Muscle of arm (tissue), 12 donors: ENCODE results near the gene SGCA. TPM values are rescaled to one million over a fixed set of nuclear protein-coding genes. Genes with fewer than 3 reads are reported as not detected.
A peak's percentile ranks its signal among the peaks of the same experiment; 100 is the strongest.

Experiments used
- DNase-seq: peaks from one replicate; pipeline ENCODE4 v3.0.0-alpha.2; 2013
- polyA plus RNA-seq, 12 donors: library from polyadenylated mRNA; unstranded; fragments of 120-200 nt; gene quantifications; one replicate each; pipeline ENCODE4 v1.2.1, GENCODE V29; 2013; ENCODE audit not compliant: insufficient read length in 12 of 12

SGCA gene
- polyA plus RNA-seq, 12 donors: 116 to 379 (median 260) TPM; not detected in 1

DNA sequence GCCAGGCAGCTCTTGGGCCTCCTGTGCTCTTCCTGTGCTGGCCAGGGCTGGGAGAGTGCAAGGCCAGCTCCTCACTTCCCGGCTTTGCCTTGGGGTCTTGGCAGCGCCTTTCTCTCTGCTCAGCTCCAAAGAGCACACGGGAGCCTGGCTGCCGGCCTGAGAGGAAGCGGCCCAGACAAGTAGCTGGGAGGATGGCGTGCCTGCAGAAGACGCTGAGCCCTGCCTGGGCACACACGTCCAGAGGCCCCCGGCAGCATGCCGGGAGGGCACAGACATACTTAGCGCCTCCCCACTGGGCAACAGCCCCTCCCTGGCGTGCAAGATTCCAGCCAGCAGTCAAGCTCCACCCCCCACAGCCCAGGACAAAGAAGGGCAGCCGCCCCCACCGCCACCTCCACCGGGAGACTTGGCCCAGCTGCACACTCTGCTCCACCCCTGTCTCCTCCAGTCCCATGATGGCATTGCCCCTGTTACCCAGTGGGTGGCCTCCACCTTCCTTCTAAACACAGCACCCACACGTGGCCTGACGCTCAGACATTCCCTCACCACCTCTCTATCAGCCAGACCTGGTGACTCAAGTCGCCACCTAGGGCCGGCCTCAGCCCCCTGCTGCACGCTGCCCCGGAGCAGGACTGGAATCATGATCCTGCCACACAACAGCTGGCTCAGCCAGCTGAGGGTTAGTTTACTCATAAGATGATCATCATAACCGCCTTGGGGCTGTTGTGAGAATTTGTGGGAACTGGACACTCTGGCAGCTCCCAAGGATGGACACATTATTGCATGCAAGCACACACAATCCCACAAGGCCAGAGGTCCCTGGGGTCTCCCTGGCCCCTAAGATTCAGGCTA lies 12.4 kb downstream of the SGCA start:
- DNase-seq: no peak

DNA sequence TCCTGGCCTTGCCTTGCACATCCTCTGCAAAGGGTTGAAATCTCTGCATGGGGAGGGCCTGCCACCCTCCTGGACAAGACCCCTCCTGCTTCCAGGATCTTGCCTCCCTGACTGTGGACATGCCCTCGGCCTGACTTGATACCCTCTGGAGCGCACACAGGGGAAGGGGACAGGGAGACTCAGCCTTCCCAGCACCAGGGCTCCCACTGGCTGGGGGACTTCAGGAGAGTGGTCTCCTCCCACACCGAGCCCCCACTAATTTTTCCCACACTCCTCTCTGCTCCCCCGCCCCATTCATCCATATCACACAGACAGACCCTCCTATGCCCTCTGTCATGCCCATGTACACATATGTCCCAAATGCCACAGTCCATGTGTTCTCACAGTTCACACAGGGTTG lies 14.3 kb downstream of the SGCA start:
- DNase-seq: no peak

DNA sequence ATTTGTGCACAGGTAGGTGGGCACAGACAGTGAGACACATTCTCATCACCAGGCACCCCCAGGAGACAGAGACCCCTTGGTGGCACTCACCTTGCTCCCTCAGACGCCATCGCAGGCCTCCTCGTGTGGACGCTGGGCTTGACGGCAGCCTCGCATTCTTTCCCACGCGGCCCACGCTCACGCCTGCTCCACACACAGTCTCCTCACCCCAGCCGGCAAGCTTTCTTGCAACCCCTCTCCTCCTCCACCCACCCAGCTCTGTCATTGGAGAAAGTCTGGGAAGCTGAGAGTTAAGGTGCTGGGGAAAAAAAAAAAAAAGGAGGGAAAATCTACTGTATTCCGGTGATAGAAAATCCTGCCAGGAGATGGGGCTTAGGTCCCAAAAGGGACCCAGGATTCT lies 14.8 kb downstream of the SGCA start:
- no peak for DNase-seq

DNA sequence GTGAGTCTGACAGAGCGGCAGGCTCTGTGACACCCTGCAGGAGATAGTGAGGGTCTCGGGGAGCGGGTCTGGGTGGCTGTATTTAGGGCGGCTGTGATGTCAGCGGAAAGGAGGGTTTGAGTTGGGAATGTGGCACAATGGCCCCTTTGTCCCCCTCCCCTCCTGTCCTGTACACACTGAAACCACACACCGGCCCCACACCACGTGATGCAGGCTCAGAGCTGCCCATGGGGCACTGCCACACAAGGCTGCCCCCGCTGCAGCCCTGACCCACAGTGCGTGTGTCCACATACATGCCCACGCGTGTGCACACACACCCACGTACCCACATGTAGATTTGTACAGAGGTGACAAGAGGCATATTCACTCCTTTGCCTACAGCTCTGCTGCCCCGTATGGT lies 15.3 kb downstream of the SGCA start:
- no peak for DNase-seq

DNA sequence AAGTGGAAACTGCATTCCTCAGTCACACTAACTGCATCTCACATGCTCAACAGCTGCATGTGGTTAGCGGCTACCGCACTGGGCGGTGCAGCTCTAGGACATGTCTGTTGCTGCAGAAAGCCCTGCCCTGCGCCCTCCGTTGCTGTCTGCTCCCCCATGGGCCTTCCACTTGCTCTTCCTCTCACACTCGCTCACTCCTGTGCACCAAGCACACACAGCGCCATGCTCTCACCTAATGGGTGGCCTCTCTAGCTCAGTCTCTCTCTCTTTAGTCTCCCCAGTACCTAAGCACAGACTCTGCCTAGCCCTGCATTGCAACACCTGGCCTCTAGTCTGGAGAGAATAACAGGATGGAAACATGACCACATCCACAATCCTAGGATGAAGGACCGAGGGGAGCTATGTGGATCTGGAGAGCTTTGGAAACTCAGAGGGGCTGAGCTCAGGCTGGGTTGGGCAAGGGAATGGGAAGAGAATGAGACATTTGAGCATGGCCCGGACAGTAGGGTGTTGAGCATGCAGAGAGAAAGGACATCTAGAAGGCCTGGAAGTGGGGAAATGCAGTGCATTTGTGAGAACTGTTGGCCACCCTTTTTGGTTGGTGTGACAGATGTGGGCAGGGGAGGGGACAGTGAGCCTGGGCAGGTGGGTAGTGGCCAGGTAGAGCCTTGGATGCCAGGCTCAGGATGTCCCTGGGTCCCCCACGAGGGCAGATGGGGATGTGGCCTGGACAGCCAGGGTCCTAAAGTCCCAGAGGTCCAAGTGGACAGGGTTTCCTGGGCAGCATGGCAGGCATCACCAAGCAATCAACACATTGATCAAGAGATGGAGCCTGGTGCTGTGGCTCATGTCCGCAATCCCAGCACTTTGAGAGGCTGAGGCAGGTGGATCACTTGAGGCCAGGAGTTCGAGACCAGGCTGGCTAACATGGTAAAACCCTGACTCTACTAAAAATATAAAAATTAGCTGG lies 16.1 kb downstream of the SGCA start:
- no peak for DNase-seq

DNA sequence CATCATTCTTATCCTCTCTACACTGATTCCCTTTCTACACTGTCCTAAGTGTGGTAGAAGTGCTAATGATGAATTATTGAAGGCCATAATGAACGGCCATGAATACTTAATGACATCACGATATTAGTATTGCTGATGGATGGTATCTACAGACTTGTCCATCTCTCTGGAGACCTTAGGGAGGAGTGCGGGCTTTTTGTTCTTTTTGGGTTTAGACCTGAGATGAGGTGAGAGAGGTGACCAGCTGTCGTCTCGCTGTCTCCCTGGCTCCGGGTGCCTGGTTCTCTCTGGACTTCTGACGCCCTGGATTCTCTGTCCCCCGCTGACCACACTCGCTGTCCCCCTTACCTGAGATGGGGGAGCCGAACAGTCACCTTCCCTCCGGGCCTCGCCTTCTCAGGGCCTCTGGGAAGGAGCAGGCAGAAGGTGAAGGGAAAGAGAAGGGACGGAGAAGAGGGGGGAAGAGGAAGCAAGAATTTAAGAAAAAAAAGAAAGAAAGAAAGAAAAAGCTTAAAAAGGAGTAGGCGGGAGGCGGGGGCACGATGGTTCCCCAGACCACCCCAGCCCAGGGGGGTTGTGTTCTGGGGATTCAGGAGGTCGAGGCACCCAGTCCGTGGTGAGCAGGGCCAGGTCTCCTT lies 17.1 kb downstream of the SGCA start:
- DNase-seq: no peak

DNA sequence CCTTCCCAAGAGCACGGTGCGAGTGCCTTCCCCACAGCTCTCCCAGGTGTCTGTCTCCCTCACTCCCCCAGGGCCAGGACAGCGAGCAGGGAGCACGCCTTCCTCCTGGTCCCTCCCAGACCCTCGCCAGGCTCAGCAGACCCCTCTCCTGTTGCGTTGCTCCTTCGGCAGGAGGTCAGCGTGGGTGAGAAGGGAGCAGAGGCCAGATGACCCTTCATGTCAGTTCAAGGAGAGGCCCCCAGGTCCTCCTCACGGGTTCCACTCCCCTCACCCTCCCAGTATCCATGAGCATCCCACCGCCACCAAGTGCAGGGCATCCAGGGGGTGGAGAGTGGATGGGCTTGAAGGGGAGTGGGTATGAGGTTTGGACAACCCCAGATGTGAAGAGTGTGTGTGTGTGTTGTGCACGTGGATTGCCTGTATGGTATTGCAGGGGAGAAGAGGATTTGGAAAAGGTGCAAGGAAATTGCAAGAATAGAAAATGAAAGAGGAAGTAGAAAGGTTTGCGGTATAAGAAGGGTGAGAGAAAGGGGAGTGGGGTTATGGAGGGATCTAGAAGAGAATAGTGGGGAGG lies 17.7 kb downstream of the SGCA start:
- DNase-seq: no peak

DNA sequence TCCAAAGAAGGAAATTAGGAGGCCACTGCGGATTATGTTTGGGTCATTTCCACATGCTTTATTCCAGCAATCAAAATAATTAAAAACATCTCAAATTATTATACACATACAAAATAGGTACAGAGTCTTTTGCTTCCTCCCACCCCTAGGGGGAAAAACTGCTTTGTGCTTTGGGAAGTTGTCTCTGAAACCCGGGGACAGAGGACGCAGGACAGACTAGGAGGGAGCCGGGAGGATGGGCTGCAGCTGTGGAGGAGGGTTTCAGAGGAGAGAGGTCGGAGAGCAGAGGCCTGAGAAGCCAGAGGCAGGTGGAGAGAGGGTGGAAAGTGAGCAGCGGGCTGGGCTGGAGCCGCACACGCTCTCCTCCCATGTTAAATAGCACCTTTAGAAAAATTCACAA lies 18.3 kb downstream of the SGCA start:
- DNase-seq: no peak

DNA sequence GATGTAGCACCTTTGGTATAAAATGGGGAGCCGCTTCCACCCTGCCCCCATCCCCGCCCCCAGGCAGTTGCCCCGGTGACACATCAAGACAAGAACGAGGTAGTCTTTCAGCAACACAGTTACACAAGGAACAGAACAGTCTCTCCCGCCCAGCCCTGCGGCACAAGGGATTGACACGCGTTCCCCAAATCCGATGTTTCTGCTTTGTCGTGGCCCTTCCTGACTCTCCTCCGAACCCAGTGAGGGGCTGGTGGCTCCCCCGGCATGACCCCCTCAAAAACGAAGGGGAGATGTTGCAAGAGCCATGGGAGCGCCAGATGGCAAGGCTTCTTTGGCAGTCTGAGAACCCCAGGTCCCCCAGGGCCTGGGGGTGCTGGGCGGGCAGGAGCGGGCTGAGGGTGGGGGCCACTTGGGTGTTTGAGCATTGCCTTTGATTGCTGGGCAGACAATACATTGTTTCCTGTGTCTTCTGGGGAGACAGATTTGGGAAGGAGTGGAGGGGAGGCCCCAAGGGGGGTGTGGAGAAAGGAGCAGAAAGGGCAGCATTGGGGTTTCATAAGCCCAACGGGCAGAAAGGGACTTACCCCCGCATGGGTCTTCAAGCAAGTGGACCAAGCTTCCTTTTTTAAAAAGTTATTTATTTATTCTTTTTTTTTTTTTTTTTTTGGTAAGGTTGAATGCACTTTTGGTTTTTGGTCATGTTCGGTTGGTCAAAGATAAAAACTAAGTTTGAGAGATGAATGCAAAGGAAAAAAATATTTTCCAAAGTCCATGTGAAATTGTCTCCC lies 19.0 kb downstream of the SGCA start:
- DNase-seq: no peak

DNA sequence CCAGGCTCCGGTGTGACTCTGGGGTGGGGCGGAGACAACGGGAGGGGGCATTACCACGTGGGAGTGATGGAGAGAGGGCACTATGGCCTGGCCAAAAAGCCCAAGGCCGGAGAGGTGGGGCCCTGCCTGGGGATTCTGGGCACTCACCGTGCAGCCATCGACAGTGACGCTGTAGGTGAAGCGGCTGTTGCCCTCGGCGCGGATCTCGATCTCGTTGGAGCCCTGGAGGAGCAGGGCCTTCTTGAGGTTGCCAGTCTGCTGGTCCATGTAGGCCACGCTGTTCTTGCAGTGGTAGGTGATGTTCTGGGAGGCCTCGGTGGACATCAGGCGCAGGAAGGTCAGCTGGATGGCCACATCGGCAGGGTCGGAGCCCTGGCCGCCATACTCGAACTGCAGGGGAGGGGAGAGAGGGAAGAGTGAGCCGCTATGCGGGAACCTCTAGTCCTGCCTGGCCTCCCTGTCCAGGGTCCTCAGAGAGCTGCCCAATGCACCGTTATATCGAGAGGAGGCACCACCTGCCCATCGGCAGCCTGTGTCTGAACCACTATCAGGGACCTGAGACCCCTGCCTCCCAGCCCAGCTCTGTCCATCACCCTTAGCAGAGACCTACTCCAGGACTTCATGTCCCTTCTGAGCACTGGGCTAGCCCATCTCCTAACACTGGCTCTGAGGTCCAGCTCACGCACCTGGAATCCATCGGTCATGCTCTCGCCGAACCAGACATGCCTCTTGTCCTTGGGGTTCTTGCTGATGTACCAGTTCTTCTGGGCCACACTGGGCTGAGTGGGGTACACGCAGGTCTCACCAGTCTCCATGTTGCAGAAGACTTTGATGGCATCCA lies 20.0 kb downstream of the SGCA start:
- DNase-seq: no peak

DNA sequence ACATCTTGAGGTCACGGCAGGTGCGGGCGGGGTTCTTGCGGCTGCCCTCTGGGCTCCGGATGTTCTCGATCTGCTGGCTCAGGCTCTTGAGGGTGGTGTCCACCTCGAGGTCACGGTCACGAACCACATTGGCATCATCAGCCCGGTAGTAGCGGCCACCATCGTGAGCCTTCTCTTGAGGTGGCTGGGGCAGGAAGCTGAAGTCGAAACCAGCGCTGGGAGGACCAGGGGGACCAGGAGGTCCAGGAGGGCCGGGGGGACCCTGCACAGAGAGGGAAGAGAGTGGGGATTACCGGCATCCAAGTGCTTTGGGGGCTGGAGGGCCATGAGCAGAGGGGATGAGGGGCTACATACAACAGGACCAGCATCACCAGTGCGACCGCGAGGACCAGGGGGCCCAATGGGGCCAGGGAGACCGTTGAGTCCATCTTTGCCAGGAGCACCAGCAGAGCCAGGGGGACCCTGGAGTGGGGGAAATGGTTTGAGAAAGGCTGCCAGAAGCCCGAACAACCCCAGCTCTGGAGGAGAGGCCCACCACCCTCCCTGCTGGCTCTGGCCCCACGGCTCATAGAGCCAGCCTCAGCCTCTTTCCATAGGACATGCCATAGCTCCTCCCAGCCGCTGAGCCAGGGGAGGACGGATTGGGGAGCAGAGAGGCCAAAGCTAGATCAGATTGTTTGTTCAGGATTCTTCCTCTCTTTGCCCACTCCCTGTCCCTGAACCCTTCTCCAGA lies 21.0 kb downstream of the SGCA start:
- peak; percentile 84 for DNase-seq

DNA sequence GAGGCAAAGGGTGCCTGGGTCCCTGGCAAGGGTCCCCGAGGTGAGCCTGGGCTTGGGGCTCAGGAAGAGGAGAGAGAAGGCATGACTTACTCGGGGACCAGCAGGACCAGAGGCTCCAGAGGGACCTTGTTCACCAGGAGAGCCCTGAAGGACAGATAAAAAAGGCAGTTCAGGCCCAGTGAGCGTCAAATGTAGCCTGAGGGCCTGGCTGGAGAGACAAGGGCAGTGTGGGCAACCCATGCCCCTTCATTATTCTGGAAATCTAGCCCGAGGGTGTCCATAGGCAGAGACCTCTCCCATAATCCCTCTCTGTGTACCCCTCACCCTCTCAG lies 21.6 kb downstream of the SGCA start:
- no peak for DNase-seq

DNA sequence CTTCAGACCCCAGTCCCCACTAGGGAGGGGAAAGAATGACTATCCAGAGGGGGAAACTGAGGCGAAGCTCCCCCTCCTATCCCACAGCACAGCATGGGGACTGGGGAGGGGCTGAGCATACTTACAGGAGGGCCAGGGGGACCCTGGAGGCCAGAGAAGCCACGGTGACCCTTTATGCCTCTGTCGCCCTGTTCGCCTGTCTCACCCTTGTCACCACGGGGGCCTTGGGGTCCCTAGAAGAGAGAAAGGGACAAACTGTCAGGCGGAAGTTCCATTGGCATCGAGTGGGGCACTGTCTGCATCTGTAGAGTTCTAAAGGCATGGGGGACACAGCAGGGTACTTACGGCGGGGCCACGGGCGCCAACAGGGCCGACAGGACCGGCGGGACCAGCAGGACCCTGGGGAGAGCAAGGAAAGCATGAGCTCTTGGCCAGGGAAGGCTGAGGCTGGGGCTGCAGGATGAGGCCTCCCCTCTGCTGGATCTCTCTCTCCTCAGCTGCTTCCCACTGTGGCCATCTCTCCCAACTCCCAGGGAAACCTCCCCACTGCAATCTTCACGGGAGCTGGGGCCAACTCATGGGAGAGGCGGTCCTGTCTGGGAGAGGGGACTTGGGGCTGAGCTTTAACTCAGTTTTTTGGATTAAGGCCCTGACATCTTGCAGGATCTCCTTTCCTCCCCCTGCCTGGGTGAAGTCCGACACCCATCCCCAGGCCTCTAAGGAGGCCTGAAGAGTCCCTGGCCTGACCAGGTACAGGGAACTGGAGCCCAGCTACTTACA lies 22.1 kb downstream of the SGCA start:
- DNase-seq: no peak

DNA sequence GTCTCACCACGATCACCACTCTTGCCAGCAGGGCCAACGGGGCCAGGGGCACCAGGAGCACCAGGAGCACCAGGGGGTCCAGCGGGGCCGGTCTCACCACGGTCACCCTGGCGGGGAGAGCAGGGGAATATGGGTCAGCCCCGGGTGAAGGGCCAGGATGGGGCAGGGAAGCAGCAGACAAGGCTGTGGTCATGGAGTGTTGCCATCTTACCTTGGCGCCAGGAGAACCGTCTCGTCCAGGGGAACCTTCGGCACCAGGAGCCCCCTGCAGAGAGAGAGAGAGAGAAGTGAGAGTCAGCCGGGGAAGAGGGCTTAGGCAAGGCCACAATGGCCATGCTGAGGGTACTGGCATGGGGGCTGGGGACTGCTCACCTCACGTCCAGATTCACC lies 22.7 kb downstream of the SGCA start:
- DNase-seq: no peak

DNA sequence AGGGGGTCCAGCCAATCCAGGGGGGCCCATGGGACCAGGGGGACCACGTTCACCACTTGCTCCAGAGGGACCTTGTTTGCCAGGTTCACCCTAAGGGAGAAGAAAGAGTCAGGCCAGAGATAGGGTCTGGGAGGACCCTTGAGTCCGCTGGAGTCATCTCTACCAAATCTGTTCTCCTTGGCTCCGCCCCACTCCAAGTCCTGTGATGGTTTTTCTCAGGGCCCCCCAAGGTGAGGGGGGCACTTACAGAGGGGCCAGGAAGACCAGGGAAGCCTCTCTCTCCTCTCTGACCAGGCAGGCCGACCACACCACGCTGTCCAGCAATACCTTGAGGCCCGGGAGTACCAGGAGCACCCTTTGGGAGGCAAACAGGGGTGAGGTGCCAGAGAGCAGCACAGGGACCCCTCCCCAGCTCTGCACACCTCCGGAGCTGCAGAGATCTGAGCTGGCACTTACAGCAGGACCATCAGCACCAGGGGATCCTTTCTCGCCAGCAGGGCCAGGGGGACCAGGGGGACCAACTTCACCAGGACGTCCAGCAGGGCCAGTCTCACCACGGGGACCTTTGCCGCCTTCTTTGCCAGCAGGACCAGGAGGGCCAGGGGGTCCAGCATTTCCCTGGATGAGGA lies 23.2 kb downstream of the SGCA start:
- no peak for DNase-seq

DNA sequence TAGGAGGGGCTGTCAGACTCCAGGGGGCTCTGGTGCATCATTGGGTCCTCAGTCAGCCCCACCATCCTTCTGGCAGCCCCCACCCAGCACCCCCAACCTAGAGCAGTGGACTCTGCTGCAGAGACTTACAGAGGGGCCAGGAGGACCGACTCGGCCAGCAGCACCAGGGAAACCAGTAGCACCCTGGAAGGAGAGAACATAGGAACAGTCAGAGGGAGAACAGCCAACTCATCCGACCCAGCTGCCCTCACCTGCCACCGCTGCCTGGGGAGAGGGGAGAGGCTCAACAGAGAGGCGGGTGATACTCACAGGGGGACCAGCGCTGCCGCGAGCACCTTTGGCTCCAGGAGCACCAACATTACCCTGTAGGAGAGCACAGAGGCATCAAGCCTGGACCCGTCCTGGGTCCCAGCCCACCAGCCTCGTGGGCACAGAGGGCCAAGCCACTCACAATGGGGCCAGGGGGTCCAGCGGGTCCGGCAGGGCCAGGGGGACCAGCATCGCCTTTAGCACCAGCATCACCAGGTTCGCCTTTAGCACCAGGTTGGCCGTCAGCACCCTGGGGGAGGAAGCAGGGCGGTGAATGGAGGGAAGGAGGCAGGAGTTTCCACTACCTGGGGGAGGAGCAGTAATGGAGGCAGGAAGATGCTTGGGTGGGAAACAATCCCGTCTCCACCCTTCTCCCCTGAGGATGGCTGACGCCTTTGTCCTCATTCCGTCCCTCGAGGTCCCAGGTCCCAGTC lies 23.9 kb downstream of the SGCA start:
- no peak for DNase-seq

DNA sequence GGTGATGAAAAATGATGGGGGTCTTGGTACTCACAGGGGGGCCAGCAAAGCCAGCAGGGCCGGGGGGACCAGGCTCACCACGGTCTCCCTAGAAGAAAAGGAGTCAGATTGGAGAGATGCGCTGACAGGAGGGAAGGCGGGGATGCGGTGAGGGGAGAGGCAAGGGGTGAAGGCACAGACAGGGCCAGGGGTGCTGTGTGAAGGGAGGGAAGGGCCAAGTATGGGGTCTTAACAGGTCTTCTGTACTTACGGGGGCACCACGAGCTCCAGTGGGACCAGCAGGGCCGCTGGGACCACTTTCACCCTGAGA lies 24.4 kb downstream of the SGCA start:
- no peak for DNase-seq
